SKM-1 treated with dmso at 0.1 percent for 144 hours (cell line): ENCODE measurements around the gene WASF1.

Experiments used
- DNase-seq: peaks from one replicate; lab custom pipeline; 2025; ENCODE audit not compliant: unreplicated experiment; lab: John Stamatoyannopoulos, UW

Gene WASF1

GRCh38 chr6:110179406-110180227 lies at the start of gene WASF1:
Gene WASF1, minus strand, starts transcription at chr6:110179670. Its CDS starts 52,069 bp downstream, at chr6:110127601.
- peak; percentile 96 for DNase-seq

GRCh38 chr6:110226261-110226660 lies 46.8 kb upstream of the WASF1 start:
- no peak for DNase-seq

- DNase-seq = no peak
Observed at GRCh38 chr6:110221738-110222137, 42.3 kb upstream of the WASF1 start.

GRCh38 chr6:110217266-110217665 lies 37.8 kb upstream of the WASF1 start:
- no peak for DNase-seq

GRCh38 chr6:110216140-110216539 lies 36.7 kb upstream of the WASF1 start:
- DNase-seq = no peak

GRCh38 chr6:110214338-110214737 lies 34.9 kb upstream of the WASF1 start:
- no peak for DNase-seq

GRCh38 chr6:110211753-110212152 lies 32.3 kb upstream of the WASF1 start:
- no peak for DNase-seq

GRCh38 chr6:110207652-110208051 lies 28.2 kb upstream of the WASF1 start:
- DNase-seq = no peak

- no peak for DNase-seq
Observed at GRCh38 chr6:110201151-110201884, 21.8 kb upstream of the WASF1 start.

GRCh38 chr6:110198561-110198960 lies 19.1 kb upstream of the WASF1 start:
- DNase-seq = no peak

GRCh38 chr6:110196874-110197273 lies 17.4 kb upstream of the WASF1 start:
- no peak for DNase-seq

GRCh38 chr6:110195639-110196038 lies 16.2 kb upstream of the WASF1 start:
- DNase-seq = no peak

GRCh38 chr6:110191477-110191876 lies 12.0 kb upstream of the WASF1 start:
- DNase-seq = no peak

GRCh38 chr6:110190726-110191125 lies 11.3 kb upstream of the WASF1 start:
- DNase-seq = no peak

GRCh38 chr6:110188791-110189190 lies 9.3 kb upstream of the WASF1 start:
- no peak for DNase-seq

- no peak for DNase-seq
Observed at GRCh38 chr6:110185879-110186278, 6.4 kb upstream of the WASF1 start.

- DNase-seq = no peak
Observed at GRCh38 chr6:110183292-110183885, 3.9 kb upstream of the WASF1 start.

GRCh38 chr6:110181131-110182030 lies 1.9 kb upstream of the WASF1 start:
- DNase-seq = peak; percentile 72

GRCh38 chr6:110180228-110181008 lies 948 bp upstream of the WASF1 start, which contains the start of gene CDC40:
Gene CDC40, plus strand, starts transcription at chr6:110180427. Its CDS starts 18 bp downstream, at chr6:110180445.
- DNase-seq = peak; percentile 85
